ENCODE measurements around the gene AMOT. TPM values are rescaled to one million over a fixed set of nuclear protein-coding genes. Genes with fewer than 3 reads are reported as not detected.

Gene AMOT, protein sequence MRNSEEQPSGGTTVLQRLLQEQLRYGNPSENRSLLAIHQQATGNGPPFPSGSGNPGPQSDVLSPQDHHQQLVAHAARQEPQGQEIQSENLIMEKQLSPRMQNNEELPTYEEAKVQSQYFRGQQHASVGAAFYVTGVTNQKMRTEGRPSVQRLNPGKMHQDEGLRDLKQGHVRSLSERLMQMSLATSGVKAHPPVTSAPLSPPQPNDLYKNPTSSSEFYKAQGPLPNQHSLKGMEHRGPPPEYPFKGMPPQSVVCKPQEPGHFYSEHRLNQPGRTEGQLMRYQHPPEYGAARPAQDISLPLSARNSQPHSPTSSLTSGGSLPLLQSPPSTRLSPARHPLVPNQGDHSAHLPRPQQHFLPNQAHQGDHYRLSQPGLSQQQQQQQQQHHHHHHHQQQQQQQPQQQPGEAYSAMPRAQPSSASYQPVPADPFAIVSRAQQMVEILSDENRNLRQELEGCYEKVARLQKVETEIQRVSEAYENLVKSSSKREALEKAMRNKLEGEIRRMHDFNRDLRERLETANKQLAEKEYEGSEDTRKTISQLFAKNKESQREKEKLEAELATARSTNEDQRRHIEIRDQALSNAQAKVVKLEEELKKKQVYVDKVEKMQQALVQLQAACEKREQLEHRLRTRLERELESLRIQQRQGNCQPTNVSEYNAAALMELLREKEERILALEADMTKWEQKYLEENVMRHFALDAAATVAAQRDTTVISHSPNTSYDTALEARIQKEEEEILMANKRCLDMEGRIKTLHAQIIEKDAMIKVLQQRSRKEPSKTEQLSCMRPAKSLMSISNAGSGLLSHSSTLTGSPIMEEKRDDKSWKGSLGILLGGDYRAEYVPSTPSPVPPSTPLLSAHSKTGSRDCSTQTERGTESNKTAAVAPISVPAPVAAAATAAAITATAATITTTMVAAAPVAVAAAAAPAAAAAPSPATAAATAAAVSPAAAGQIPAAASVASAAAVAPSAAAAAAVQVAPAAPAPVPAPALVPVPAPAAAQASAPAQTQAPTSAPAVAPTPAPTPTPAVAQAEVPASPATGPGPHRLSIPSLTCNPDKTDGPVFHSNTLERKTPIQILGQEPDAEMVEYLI
- 1 to 10 TPM; 1.5 to 2.6 TPM for total RNA-seq
- polyA plus RNA-seq, result 1 to 10 TPM; 1.1 to 2.2 TPM

GRCh38 chrX:112840382-112841113 is at the start of gene AMOT:
Gene AMOT (minus strand): TSS chrX:112840831. CDS start chrX:112823126, 17,705 bp downstream.
- H3K9me3 ChIP-seq (ENCODE audit: control insufficient read depth in 4 of 4, low read length in 3 of 4), result no peaks in the 10 kb centered on the region
- H3K4me3 ChIP-seq (ENCODE audit: low read depth in 1 of 3, low read length in 3 of 3), result peak within 1 kb of the TSS; percentile 74 to 91 (median 75)
- under 1% methylated on average over 49 of the region's 49 CpGs for WGBS
- H3K36me3 ChIP-seq (ENCODE audit: control insufficient read depth in 4 of 4, insufficient read depth in 3 of 4, low read depth in 1 of 4, low read length in 3 of 4), result no peaks in the 10 kb centered on the region
- peak within 1 kb of the TSS; percentile 39 to 65 for H3K9ac ChIP-seq (ENCODE audit: low read depth in 1 of 2, low read length in 2 of 2)
- peak within 1 kb of the TSS; percentile 56 to 62 for H3K27ac ChIP-seq (ENCODE audit: low read depth in 1 of 2, low read length in 2 of 2)
- H3K4me1 ChIP-seq (ENCODE audit: control insufficient read depth in 4 of 4, insufficient read depth in 4 of 4, low read length in 3 of 4), result peaks cover 1 to 13% (median 9%) of the 10 kb centered on the region in 4 donors
- TF ChIP-seq HNF4A (conservative IDR thresholded peaks at IDR 0.05) (peak in 1 of 2 donors; percentile 3), RAD21 (IDR thresholded peaks at IDR 0.05) (peak in 1 of 2 donors; percentile 25), SP1 (IDR thresholded peaks at IDR 0.05) (no peak), FOXA2 (IDR thresholded peaks at IDR 0.05) (no peak), CTCF (IDR thresholded peaks at IDR 0.05; ENCODE audit: low read depth, low read length, missing input control) (no peak), YY1 (IDR thresholded peaks at IDR 0.05) (peak; percentile 37)
- TF ChIP-seq, protein P1, sequence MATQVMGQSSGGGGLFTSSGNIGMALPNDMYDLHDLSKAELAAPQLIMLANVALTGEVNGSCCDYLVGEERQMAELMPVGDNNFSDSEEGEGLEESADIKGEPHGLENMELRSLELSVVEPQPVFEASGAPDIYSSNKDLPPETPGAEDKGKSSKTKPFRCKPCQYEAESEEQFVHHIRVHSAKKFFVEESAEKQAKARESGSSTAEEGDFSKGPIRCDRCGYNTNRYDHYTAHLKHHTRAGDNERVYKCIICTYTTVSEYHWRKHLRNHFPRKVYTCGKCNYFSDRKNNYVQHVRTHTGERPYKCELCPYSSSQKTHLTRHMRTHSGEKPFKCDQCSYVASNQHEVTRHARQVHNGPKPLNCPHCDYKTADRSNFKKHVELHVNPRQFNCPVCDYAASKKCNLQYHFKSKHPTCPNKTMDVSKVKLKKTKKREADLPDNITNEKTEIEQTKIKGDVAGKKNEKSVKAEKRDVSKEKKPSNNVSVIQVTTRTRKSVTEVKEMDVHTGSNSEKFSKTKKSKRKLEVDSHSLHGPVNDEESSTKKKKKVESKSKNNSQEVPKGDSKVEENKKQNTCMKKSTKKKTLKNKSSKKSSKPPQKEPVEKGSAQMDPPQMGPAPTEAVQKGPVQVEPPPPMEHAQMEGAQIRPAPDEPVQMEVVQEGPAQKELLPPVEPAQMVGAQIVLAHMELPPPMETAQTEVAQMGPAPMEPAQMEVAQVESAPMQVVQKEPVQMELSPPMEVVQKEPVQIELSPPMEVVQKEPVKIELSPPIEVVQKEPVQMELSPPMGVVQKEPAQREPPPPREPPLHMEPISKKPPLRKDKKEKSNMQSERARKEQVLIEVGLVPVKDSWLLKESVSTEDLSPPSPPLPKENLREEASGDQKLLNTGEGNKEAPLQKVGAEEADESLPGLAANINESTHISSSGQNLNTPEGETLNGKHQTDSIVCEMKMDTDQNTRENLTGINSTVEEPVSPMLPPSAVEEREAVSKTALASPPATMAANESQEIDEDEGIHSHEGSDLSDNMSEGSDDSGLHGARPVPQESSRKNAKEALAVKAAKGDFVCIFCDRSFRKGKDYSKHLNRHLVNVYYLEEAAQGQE (IDR thresholded peaks at IDR 0.05), result peak; percentile 20
- DNase-seq (ENCODE audit: low spot score), result peak; percentile 71
- H3K27me3 ChIP-seq (ENCODE audit: control insufficient read depth in 4 of 4, insufficient read depth in 4 of 4, low read length in 3 of 4), result no peaks in the 10 kb centered on the region

DNA sequence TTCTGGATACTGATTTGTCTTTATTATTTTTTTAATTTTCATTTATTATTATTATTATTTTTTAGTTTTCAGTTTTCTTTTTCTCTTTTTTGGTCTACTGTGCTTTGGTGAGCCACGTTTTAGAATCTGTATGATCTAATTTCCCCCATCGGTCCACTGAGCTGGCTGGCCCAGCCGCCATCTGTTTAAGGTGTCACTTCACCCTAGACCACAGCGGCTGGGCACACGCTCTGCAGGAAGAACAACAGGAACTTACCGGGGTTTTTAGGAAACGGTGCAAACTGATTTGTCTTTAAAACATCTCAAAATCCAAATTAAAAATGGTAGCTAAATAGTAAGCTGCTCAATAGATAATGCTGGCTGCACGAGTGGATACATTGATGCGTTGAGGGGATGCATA is 48.8 kb upstream of the AMOT start:
- Histone ChIP-seq H3K4me3 (ENCODE audit: low read depth in 1 of 3, low read length in 3 of 3) (no peak overlapping the region), H3K9ac (ENCODE audit: low read depth in 1 of 2, low read length in 2 of 2) (no peak overlapping the region), H3K27ac (ENCODE audit: low read depth in 1 of 2, low read length in 2 of 2) (no peak overlapping the region), H3K36me3 (ENCODE audit: control insufficient read depth in 4 of 4, insufficient read depth in 3 of 4, low read depth in 1 of 4, low read length in 3 of 4) (no peaks in the 10 kb centered on the region), H3K4me1 (ENCODE audit: control insufficient read depth in 4 of 4, insufficient read depth in 4 of 4, low read length in 3 of 4) (no peaks in the 10 kb centered on the region), H3K27me3 (ENCODE audit: control insufficient read depth in 4 of 4, insufficient read depth in 4 of 4, low read length in 3 of 4) (no peaks in the 10 kb centered on the region), H3K9me3 (ENCODE audit: control insufficient read depth in 4 of 4, low read length in 3 of 4) (no peaks in the 10 kb centered on the region)
- no peak for TF ChIP-seq TAF1 (conservative IDR thresholded peaks at IDR 0.05)
- no peak for DNase-seq (ENCODE audit: low spot score)
- 67% methylated on average over 9 of the region's 9 CpGs for WGBS

Data from liver (tissue), 9 donors.